ENCODE data around the gene CUX1.

The CUX1 gene

DNA sequence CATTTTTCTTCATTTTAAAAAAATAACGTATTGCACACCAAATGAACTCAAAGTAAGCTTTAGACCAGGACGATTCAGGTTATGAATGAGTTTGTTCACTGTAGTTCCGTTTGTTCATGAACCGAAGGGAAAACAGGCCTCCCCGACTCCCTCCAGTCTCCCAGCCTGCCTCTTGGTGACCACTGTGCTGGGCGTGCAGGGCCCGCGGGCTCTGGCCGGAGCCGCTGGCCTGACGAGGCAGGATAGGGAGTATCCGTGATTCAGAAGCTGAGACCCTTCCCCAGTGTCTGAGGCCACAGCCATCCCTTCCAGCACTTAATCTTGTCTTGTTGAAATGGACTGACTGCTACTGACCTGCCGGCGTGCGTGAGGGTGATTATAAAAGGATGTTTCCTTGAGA lies 438.5 kb downstream of the CUX1 start:
- TF ChIP-seq, protein P1, sequence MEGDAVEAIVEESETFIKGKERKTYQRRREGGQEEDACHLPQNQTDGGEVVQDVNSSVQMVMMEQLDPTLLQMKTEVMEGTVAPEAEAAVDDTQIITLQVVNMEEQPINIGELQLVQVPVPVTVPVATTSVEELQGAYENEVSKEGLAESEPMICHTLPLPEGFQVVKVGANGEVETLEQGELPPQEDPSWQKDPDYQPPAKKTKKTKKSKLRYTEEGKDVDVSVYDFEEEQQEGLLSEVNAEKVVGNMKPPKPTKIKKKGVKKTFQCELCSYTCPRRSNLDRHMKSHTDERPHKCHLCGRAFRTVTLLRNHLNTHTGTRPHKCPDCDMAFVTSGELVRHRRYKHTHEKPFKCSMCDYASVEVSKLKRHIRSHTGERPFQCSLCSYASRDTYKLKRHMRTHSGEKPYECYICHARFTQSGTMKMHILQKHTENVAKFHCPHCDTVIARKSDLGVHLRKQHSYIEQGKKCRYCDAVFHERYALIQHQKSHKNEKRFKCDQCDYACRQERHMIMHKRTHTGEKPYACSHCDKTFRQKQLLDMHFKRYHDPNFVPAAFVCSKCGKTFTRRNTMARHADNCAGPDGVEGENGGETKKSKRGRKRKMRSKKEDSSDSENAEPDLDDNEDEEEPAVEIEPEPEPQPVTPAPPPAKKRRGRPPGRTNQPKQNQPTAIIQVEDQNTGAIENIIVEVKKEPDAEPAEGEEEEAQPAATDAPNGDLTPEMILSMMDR (IDR thresholded peaks at IDR 0.05; ENCODE audit: low read length): no peak
- no peak for TF ChIP-seq EZH2 (optimal IDR thresholded peaks at IDR 0.05; ENCODE audit: low read depth, low read length)
- Histone ChIP-seq H3K36me3 (replicated peaks; ENCODE audit: insufficient read depth, low read length) (no peaks in the 10 kb centered on the region), H4K20me1 (ENCODE audit: insufficient read depth, low read length) (no peaks in the 10 kb centered on the region)

DNA sequence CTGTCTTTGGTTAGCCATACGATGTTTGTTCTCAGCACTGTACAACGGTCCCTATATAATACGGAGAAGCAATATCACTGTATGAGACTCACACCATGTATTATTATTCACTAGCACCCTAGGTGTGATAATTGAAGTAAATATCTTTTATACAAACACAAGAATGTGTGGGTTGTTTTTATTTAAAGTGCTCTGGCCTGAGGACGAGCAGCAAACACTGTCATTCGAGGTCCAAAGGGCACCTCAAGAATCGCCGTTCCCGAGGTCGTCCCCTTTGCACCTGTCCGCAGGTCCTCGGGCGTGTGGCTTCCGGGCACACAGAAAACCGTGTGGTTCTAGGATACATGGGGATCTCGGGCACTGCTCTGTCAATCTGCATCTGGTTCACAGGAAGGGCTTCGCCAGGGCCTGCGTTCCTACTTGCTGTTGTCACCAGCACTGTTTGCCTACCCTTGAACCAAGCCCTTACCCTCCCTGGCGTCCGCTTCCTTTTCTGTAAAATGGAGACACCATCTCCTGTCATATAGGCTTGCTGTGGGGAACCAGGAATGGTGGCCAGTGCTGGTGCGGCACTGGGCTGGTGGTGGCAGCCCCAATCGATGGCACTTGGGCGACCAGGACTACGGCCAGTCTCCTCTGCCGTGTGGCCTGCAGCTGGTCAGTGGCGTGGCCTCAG lies 440.8 kb downstream of the CUX1 start:
- H3K9me2 ChIP-seq (replicated peaks; ENCODE audit: insufficient read depth, low read length): no peaks in the 10 kb centered on the region
- no peaks in the 10 kb centered on the region for H3K9me3 ChIP-seq (replicated peaks; ENCODE audit: insufficient read depth, low read length)
- no peaks in the 10 kb centered on the region for H4K20me1 ChIP-seq (ENCODE audit: insufficient read depth, low read length)
- no peak overlapping the region for H3K27ac ChIP-seq (ENCODE audit: low read length)
- no peak overlapping the region for H3K9ac ChIP-seq (ENCODE audit: low read length)
- no peaks in the 10 kb centered on the region for H3K36me3 ChIP-seq (replicated peaks; ENCODE audit: insufficient read depth, low read length)
- no peak overlapping the region for H3K4me2 ChIP-seq (ENCODE audit: low read depth, low read length)
- no peaks in the 10 kb centered on the region for H3F3A ChIP-seq (ENCODE audit: insufficient read depth, low read length)
- no peak overlapping the region for H2AFZ ChIP-seq (ENCODE audit: low read length)
- TF ChIP-seq, protein P1 (IDR thresholded peaks at IDR 0.05; ENCODE audit: low read length): no peak
- TF ChIP-seq EZH2 (optimal IDR thresholded peaks at IDR 0.05; ENCODE audit: low read depth, low read length) (no peak), EZH2phosphoT487 (IDR thresholded peaks at IDR 0.05; ENCODE audit: low read length) (no peak)
- H3K4me1 ChIP-seq (ENCODE audit: low read length): no peaks in the 10 kb centered on the region
- no peaks in the 10 kb centered on the region for H3K79me2 ChIP-seq (ENCODE audit: low read length)
- H3K27me3 ChIP-seq (replicated peaks; ENCODE audit: insufficient read depth, low read length): no peaks in the 10 kb centered on the region
- DNase-seq: no peak
- no peak overlapping the region for H3K4me3 ChIP-seq (ENCODE audit: low read length)

More for the DNA sequence above, 438.5 kb downstream of the CUX1 start:
- Histone ChIP-seq H3K27me3 (replicated peaks; ENCODE audit: insufficient read depth, low read length) (no peaks in the 10 kb centered on the region), H3K9me2 (replicated peaks; ENCODE audit: insufficient read depth, low read length) (no peaks in the 10 kb centered on the region), H3K4me2 (ENCODE audit: low read depth, low read length) (no peak overlapping the region), H3K9me3 (replicated peaks; ENCODE audit: insufficient read depth, low read length) (no peaks in the 10 kb centered on the region), H3K4me1 (ENCODE audit: low read length) (no peaks in the 10 kb centered on the region), H3K79me2 (ENCODE audit: low read length) (no peaks in the 10 kb centered on the region), H3K27ac (ENCODE audit: low read length) (no peak overlapping the region), H2AFZ (ENCODE audit: low read length) (no peak overlapping the region), H3F3A (ENCODE audit: insufficient read depth, low read length) (no peaks in the 10 kb centered on the region), H3K4me3 (ENCODE audit: low read length) (no peak overlapping the region), H3K9ac (ENCODE audit: low read length) (no peak overlapping the region)
- no peak for DNase-seq

DNA sequence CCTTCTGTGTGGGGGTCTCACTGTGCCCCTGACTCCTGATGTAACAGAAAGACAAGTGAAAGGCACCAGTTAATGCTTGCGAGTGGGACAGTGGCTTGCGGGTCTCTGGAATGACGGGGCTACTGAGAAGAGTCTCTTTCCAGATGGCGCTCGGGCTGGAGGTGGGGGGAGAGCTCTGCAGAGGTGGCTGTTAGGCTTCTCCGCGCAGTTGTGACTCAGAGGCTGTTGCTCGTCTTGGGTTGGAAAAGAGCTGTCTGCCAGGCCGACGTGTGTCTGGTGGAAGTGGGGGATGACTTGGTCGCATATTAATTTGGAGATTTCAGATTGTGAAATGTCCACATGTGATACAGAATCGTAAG lies 441.3 kb downstream of the CUX1 start:
- H3K79me2 ChIP-seq (ENCODE audit: low read length): no peaks in the 10 kb centered on the region
- no peaks in the 10 kb centered on the region for H3K9me3 ChIP-seq (replicated peaks; ENCODE audit: insufficient read depth, low read length)
- H3F3A ChIP-seq (ENCODE audit: insufficient read depth, low read length): no peaks in the 10 kb centered on the region
- H3K9me2 ChIP-seq (replicated peaks; ENCODE audit: insufficient read depth, low read length): no peaks in the 10 kb centered on the region
- H2AFZ ChIP-seq (ENCODE audit: low read length): no peak overlapping the region
- no peaks in the 10 kb centered on the region for H3K27me3 ChIP-seq (replicated peaks; ENCODE audit: insufficient read depth, low read length)
- no peaks in the 10 kb centered on the region for H3K4me1 ChIP-seq (ENCODE audit: low read length)
- H3K36me3 ChIP-seq (replicated peaks; ENCODE audit: insufficient read depth, low read length): no peaks in the 10 kb centered on the region
- no peak overlapping the region for H3K4me2 ChIP-seq (ENCODE audit: low read depth, low read length)
- no peak overlapping the region for H3K4me3 ChIP-seq (ENCODE audit: low read length)
- TF ChIP-seq EZH2phosphoT487 (IDR thresholded peaks at IDR 0.05; ENCODE audit: low read length) (no peak), EZH2 (optimal IDR thresholded peaks at IDR 0.05; ENCODE audit: low read depth, low read length) (no peak)
- TF ChIP-seq, protein P1 (IDR thresholded peaks at IDR 0.05; ENCODE audit: low read length): no peak
- no peak overlapping the region for H3K9ac ChIP-seq (ENCODE audit: low read length)
- no peak for DNase-seq
- no peak overlapping the region for H3K27ac ChIP-seq (ENCODE audit: low read length)
- no peaks in the 10 kb centered on the region for H4K20me1 ChIP-seq (ENCODE audit: insufficient read depth, low read length)

All from MM.1S (cell line).